Measurements from ENCODE around the gene MT1A.
A peak's percentile ranks its signal among the peaks of the same experiment; 100 is the strongest.

The MT1A gene

DNA sequence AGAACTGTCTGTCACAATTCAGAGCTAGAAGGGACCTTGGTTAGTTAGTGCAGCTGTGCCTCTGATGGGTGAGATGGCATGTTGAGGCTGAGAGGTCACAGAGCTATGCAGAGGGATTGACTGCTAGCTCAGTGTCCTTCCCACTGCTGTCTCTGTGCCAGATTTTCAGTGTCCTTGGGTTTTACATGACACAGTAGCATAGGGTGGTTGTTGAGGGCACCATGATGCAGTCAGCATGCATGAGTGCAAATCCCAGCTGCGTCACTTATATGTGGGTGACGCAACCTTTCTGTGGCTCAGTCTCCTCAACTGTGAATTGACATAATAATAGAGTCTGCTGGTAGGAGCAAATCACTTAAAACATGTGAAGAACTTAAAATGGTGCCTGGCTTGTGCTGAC lies 2.7 kb downstream of the MT1A start:
- TF ChIP-seq, protein P1, sequence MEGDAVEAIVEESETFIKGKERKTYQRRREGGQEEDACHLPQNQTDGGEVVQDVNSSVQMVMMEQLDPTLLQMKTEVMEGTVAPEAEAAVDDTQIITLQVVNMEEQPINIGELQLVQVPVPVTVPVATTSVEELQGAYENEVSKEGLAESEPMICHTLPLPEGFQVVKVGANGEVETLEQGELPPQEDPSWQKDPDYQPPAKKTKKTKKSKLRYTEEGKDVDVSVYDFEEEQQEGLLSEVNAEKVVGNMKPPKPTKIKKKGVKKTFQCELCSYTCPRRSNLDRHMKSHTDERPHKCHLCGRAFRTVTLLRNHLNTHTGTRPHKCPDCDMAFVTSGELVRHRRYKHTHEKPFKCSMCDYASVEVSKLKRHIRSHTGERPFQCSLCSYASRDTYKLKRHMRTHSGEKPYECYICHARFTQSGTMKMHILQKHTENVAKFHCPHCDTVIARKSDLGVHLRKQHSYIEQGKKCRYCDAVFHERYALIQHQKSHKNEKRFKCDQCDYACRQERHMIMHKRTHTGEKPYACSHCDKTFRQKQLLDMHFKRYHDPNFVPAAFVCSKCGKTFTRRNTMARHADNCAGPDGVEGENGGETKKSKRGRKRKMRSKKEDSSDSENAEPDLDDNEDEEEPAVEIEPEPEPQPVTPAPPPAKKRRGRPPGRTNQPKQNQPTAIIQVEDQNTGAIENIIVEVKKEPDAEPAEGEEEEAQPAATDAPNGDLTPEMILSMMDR (IDR thresholded peaks at IDR 0.05; ENCODE audit: low read depth, low read length, missing control alignments) = no peak
- peaks cover 14% of the 10 kb centered on the region for H3K27me3 ChIP-seq (replicated peaks)
- no peak for DNase-seq
- no peak overlapping the region for H3K27ac ChIP-seq
- in situ Hi-C loops (cut with HindIII; ENCODE audit: low pct_ligation_motif_present, low sequenced_read_pairs) = no loop called here
- H3K4me3 ChIP-seq (ENCODE audit: low read depth, low read length) = no peak overlapping the region
- H3K36me3 ChIP-seq (replicated peaks) = no peaks in the 10 kb centered on the region

- no peaks in the 10 kb centered on the region for H3K36me3 ChIP-seq (replicated peaks)
- peaks cover 18% of the 10 kb centered on the region for H3K27me3 ChIP-seq (replicated peaks)
- TF ChIP-seq, protein P1 (IDR thresholded peaks at IDR 0.05; ENCODE audit: low read depth, low read length, missing control alignments) = peak; percentile 42
- in situ Hi-C loops (cut with HindIII; ENCODE audit: low pct_ligation_motif_present, low sequenced_read_pairs) = no loop called here
- peak overlapping the region; percentile 35 for H3K4me3 ChIP-seq (ENCODE audit: low read depth, low read length)
- H3K27ac ChIP-seq = no peak overlapping the region
- no peak for DNase-seq
Measured at GRCh38 chr16:56643080-56643778, 4.8 kb downstream of the MT1A start.

DNA sequence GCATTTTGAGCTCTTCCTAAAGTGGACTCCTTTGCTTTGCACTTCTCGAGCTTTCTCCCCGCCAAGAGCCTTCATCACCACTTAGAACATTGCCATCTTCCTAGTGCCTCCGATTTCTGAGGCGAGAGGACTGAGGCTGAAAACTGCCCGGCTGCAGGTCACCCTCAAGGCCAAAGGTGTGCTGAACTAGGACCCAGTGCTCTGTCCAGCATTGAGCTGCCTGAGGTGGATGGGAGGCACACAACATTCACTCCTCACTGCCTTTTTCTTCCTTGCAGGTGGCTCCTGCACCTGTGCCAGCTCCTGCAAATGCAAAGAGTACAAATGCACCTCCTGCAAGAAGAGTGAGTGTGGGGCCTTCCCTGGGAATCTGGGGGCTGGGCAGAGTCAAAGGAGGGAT lies 5.4 kb downstream of the MT1A start:
- in situ Hi-C loops (cut with HindIII; ENCODE audit: low pct_ligation_motif_present, low sequenced_read_pairs) = no loop called here
- no peak overlapping the region for H3K4me3 ChIP-seq (ENCODE audit: low read depth, low read length)
- no peak overlapping the region for H3K27ac ChIP-seq
- DNase-seq = no peak
- peaks cover 21% of the 10 kb centered on the region for H3K27me3 ChIP-seq (replicated peaks)
- TF ChIP-seq, protein P1 (IDR thresholded peaks at IDR 0.05; ENCODE audit: low read depth, low read length, missing control alignments) = no peak
- no peaks in the 10 kb centered on the region for H3K36me3 ChIP-seq (replicated peaks)

DNA sequence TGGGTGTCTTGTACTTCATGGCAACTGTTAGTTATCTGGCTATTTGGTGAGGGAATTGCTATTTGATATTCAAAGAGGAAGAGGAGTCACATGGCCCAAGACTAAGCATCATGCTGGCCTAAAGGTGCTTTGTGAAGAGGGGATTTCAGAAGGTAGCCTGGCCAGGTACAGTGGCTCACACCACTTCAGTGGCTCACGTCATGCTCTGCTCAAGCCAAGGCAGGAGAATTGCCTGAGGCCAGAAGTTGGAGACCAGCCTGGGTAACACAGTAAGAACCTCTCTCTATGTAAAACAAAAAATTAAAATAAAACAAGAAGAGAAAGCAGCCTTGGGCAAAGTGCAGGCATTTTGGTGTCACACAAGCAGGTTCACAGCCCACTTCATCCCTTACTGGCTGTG lies 6.8 kb downstream of the MT1A start:
- Histone ChIP-seq H3K27ac (no peak overlapping the region), H3K4me3 (ENCODE audit: low read depth, low read length) (no peak overlapping the region), H3K36me3 (replicated peaks) (no peaks in the 10 kb centered on the region), H3K27me3 (replicated peaks) (peaks cover 21% of the 10 kb centered on the region)
- DNase-seq = no peak
- TF ChIP-seq, protein P1 (IDR thresholded peaks at IDR 0.05; ENCODE audit: low read depth, low read length, missing control alignments) = no peak
- in situ Hi-C loops (cut with HindIII; ENCODE audit: low pct_ligation_motif_present, low sequenced_read_pairs) = no loop called here

GRCh38 chr16:56645838-56646237 lies 7.4 kb downstream of the MT1A start:
- Histone ChIP-seq H3K4me3 (ENCODE audit: low read depth, low read length) (no peak overlapping the region), H3K27ac (no peak overlapping the region), H3K27me3 (replicated peaks) (peaks cover 21% of the 10 kb centered on the region), H3K36me3 (replicated peaks) (no peaks in the 10 kb centered on the region)
- in situ Hi-C loops (cut with HindIII; ENCODE audit: low pct_ligation_motif_present, low sequenced_read_pairs) = no loop called here
- no peak for DNase-seq
- TF ChIP-seq, protein P1 (IDR thresholded peaks at IDR 0.05; ENCODE audit: low read depth, low read length, missing control alignments) = no peak
